HepG2 (cell line): Measurements from ENCODE around the gene SLC35B2. TPM values are rescaled to one million over a fixed set of nuclear protein-coding genes. Genes with fewer than 3 reads are reported as not detected.

Experiments
- AHDC1 ChIP-seq: sonication (generic); formaldehyde crosslinking; IDR thresholded peaks from 2 replicates; pipeline ENCODE4 v1.5.1; 2020; ENCODE audit warnings: mild to moderate bottlenecking, missing genetic modification reagents, borderline replicate concordance
- ATF7 ChIP-seq, 2 experiments: fragments of 450-650 bp in 1 of 2; sonication (generic) in 1 of 2; formaldehyde crosslinking in 1 of 2; IDR thresholded peaks; 2 replicates each; pipeline versions ENCODE4 v1.4.0 to v1.6.1; 2016 to 2020; ENCODE audit warnings: antibody characterized with exemption in 1 of 2, mild to moderate bottlenecking in 1 of 2, missing genetic modification reagents in 1 of 2
- HMG20B ChIP-seq: conservative IDR thresholded peaks from 2 replicates; pipeline ENCODE4 v1.6.1; 2016; ENCODE audit warnings: missing genetic modification reagents, missing compliant biosample characterization
- HMGXB4 ChIP-seq, 2 experiments: sonication (generic) in 1 of 2; formaldehyde crosslinking in 1 of 2; IDR thresholded peaks; 2 replicates each; pipeline versions ENCODE4 v1.4.0 to v1.6.1; 2018 to 2020; ENCODE audit warnings: missing genetic modification reagents in 2 of 2, borderline replicate concordance in 1 of 2, low read depth in 1 of 2, mild to moderate bottlenecking in 1 of 2, missing biosample characterization in 1 of 2
- KMT2B ChIP-seq: IDR thresholded peaks from 2 replicates; pipeline ENCODE4 v1.6.1; 2016; ENCODE audit warnings: missing genetic modification reagents, missing compliant biosample characterization
- MLX ChIP-seq: IDR thresholded peaks from 2 replicates; pipeline ENCODE4 v1.6.1; 2016
- THAP8 ChIP-seq: sonication (generic); formaldehyde crosslinking; IDR thresholded peaks from 2 replicates; pipeline ENCODE4 v1.5.1; 2020; ENCODE audit warnings: missing genetic modification reagents, mild to moderate bottlenecking, borderline replicate concordance
- ZBTB37 ChIP-seq: sonication (generic); formaldehyde crosslinking; IDR thresholded peaks from 2 replicates; pipeline ENCODE4 v1.4.0; 2020; ENCODE audit warnings: mild to moderate bottlenecking, missing genetic modification reagents
- ZNF362 ChIP-seq: sonication (generic); formaldehyde crosslinking; IDR thresholded peaks from 2 replicates; pipeline ENCODE4 v1.4.0; 2020; ENCODE audit warnings: missing genetic modification reagents, mild to moderate bottlenecking, borderline replicate concordance
- ZNF607 ChIP-seq: sonication (generic); formaldehyde crosslinking; IDR thresholded peaks from 2 replicates; pipeline ENCODE4 v1.5.1; 2020; ENCODE audit warnings: missing genetic modification reagents, mild to moderate bottlenecking, borderline replicate concordance
- ZNF800 ChIP-seq: sonication (generic); formaldehyde crosslinking; IDR thresholded peaks from 2 replicates; pipeline ENCODE4 v1.4.0; 2020; ENCODE audit warnings: missing genetic modification reagents
- polyA plus RNA-seq, 8 experiments: library from polyadenylated mRNA; depleted of rRNA in 3 of 8; stranded (reverse) in 7 of 8; unstranded in 1 of 8; fragments of >200 nt; fragmentation: Illumina TruSeq in 4 of 8; extraction: Trizol in 4 of 8; gene quantifications; 2 replicates each; pipeline versions ENCODE4 v1.2.1 to v1.2.3, GENCODE V29; 2011 to 2016; ENCODE audit warnings: low read depth in 4 of 8, missing spikeins in 1 of 8, mixed read lengths in 1 of 8; ENCODE audit not compliant: insufficient read depth in 1 of 8
- total RNA-seq, 5 experiments: library from RNA; depleted of rRNA; stranded (reverse); fragments of >200 nt; fragmentation: Illumina TruSeq; extraction: Trizol; gene quantifications; 2 replicates each; pipeline ENCODE4 v1.2.3, GENCODE V29; 2016; ENCODE audit warnings: low read depth in 1 of 5

Gene SLC35B2
- total and polyA plus RNA-seq, 2 of the 13 experiments (the other 11 are each of a cell fraction or from before 2014, with no cell fraction given): 61.1 to 148 TPM

GRCh38 chr6:44219053-44219814 is 38.1 kb downstream of the SLC35B2 start (continued):
- no peak for TF ChIP-seq KMT2B (CRISPR knock-in tag)
- peak; percentile 57; the same call in 1 of the 2 replicates for TF ChIP-seq ZNF607 (CRISPR knock-in tag)
- TF ChIP-seq MLX (CRISPR knock-in tag): peak; percentile 47; the same call in 1 of the 2 replicates
- no peak for TF ChIP-seq AHDC1 (CRISPR knock-in tag)
- peak; percentile 87 for TF ChIP-seq ZNF800
- TF ChIP-seq ZNF362 (CRISPR knock-in tag): peak; percentile 74; the same call in 1 of the 2 replicates
- TF ChIP-seq ATF7 (IDR thresholded peaks at IDR 0.05): no peak
- no peak for TF ChIP-seq ATF7 (CRISPR knock-in tag; IDR thresholded peaks at IDR 0.05)
- TF ChIP-seq HMG20B (CRISPR knock-in tag): 0 out of 2 replicates have a peak, but pooled peaks have one; percentile 17
- TF ChIP-seq THAP8 (CRISPR knock-in tag): no peak
- no peak for TF ChIP-seq ZBTB37 (CRISPR knock-in tag)
- TF ChIP-seq HMGXB4 (CRISPR knock-in tag; IDR thresholded peaks at IDR 0.05; ENCODE audit: borderline replicate concordance in 1 of 2, low read depth in 1 of 2): peak; percentile 72 to 86
